ENCODE data around the gene IL22RA2. TPM values are rescaled to one million over a fixed set of nuclear protein-coding genes. Genes with fewer than 3 reads are reported as not detected.
"Not testable (repeated sequence)": the region's sequence is repeated elsewhere in the genome, so short reads cannot be mapped to it uniquely, and the experiment has no call there.

IL22RA2 gene
- total RNA-seq, 4 donors from 2014 or later = 0.08 to 0.30 (median 0.22) TPM; not detected in 1

- 93 to 94% methylated on average over 3 of the region's 3 CpGs for WGBS, 2 donors
- H3K4me3 ChIP-seq (ENCODE audit: low read depth, poor library complexity, severe bottlenecking) = no peak overlapping the region
- no peak for DNase-seq (ENCODE audit: low spot score in 2 of 2)
- intact Hi-C loops (cut with DNase I; ENCODE audit: low total_unique reads) = no loop called here
- TF ChIP-seq POLR2A (IDR thresholded peaks at IDR 0.05) = no peak
- TF ChIP-seq, protein P1, sequence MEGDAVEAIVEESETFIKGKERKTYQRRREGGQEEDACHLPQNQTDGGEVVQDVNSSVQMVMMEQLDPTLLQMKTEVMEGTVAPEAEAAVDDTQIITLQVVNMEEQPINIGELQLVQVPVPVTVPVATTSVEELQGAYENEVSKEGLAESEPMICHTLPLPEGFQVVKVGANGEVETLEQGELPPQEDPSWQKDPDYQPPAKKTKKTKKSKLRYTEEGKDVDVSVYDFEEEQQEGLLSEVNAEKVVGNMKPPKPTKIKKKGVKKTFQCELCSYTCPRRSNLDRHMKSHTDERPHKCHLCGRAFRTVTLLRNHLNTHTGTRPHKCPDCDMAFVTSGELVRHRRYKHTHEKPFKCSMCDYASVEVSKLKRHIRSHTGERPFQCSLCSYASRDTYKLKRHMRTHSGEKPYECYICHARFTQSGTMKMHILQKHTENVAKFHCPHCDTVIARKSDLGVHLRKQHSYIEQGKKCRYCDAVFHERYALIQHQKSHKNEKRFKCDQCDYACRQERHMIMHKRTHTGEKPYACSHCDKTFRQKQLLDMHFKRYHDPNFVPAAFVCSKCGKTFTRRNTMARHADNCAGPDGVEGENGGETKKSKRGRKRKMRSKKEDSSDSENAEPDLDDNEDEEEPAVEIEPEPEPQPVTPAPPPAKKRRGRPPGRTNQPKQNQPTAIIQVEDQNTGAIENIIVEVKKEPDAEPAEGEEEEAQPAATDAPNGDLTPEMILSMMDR (IDR thresholded peaks at IDR 0.05) = no peak
Observed at GRCh38 chr6:137211910-137212309, 38.5 kb upstream of the IL22RA2 start.

DNA sequence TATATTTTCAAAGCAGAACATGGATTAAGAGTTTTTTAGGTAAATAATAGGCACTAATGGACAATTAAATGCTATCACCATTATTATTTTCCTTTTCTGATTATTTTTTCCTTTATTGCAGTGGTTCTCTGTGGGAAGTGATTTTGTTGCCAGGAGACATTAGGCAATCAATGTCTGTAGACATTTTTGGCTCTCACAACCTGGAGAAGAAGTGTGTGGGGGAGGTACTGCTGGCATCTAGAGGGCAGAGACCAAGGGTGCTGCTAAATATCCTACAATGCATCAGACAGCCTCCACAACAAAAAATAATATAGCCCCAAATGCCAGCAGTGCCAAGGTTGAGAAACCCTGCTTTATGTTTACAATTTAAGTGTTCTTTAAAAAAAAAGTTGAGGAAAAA is 37.5 kb upstream of the IL22RA2 start:
- intact Hi-C loops (cut with DNase I; ENCODE audit: low total_unique reads) = no loop called here
- TF ChIP-seq, protein P1 (IDR thresholded peaks at IDR 0.05) = no peak
- no peak for TF ChIP-seq POLR2A (IDR thresholded peaks at IDR 0.05)
- no peak overlapping the region for H3K4me3 ChIP-seq (ENCODE audit: low read depth, poor library complexity, severe bottlenecking)
- no peak for DNase-seq (ENCODE audit: low spot score in 2 of 2)

DNA sequence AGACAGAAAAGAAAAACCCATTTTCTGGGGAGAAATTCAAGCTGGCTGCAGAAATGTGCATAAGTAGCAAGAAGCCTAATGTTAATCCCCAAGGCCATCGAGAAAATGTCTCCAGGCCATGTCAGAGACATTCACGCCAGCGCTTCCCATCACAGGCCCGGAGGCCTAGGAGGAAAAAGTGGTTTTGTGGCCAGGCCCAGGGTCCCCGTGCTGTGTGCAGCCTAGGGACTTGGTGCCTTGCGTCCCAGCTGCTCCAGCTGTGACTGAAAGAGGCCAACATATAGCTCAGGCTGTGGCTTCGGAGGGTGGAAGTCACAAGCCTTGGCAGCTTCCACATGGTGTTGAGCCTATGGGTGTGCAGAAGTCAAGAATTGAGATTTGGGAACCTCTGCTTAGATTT is 34.8 kb upstream of the IL22RA2 start:
- no peak for DNase-seq (ENCODE audit: low spot score in 2 of 2)
- WGBS, 2 donors = 94 to 97% methylated on average over 7 of the region's 7 CpGs
- no peak for TF ChIP-seq POLR2A (IDR thresholded peaks at IDR 0.05)
- TF ChIP-seq, protein P1 (IDR thresholded peaks at IDR 0.05) = no peak
- no peak overlapping the region for H3K4me3 ChIP-seq (ENCODE audit: low read depth, poor library complexity, severe bottlenecking)
- intact Hi-C loops (cut with DNase I; ENCODE audit: low total_unique reads) = no loop called here

GRCh38 chr6:137207457-137207856 is 34.0 kb upstream of the IL22RA2 start:
- H3K4me3 ChIP-seq (ENCODE audit: low read depth, poor library complexity, severe bottlenecking); intact Hi-C loops (cut with DNase I; ENCODE audit: low total_unique reads); DNase-seq (ENCODE audit: low spot score in 2 of 2): not testable (repeated sequence)
- WGBS, 2 donors = 87 to 93% methylated on average over 3 of the region's 3 CpGs

GRCh38 chr6:137206577-137206976 is 33.1 kb upstream of the IL22RA2 start:
- intact Hi-C loops (cut with DNase I; ENCODE audit: low total_unique reads) = no loop called here
- no peak for DNase-seq (ENCODE audit: low spot score in 2 of 2)
- no peak for TF ChIP-seq POLR2A (IDR thresholded peaks at IDR 0.05)
- TF ChIP-seq, protein P1 (IDR thresholded peaks at IDR 0.05) = no peak
- WGBS, 2 donors = 29 to 37% methylated on average over 1 of the region's 1 CpG
- H3K4me3 ChIP-seq (ENCODE audit: low read depth, poor library complexity, severe bottlenecking) = no peak overlapping the region

DNA sequence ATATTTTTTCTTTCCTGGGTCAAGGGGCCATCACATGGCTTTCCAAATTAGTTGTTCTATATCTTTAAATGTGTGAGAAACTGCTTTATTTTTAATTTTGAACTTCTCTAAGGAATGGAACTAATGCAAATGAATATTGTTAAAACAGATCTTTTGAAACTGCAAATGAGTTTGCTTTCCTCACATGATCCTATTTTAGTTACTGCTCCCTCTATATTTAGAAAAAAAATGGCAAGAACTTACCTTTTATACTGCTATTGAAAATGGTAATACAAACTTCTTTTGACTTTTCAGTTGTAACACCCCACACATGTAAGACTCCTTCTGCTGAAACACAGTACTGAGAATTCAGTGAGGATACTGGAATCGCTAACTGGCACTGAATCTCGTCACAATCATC is 29.8 kb upstream of the IL22RA2 start:
- intact Hi-C loops (cut with DNase I; ENCODE audit: low total_unique reads) = no loop called here
- 97 to 98% methylated on average over 2 of the region's 2 CpGs for WGBS, 2 donors
- no peak overlapping the region for H3K4me3 ChIP-seq (ENCODE audit: low read depth, poor library complexity, severe bottlenecking)
- TF ChIP-seq, protein P1 (IDR thresholded peaks at IDR 0.05) = no peak
- no peak for TF ChIP-seq POLR2A (IDR thresholded peaks at IDR 0.05)
- DNase-seq (ENCODE audit: low spot score in 2 of 2) = no peak
